Calu3 (cell line): ENCODE data around the gene SLC4A11. TPM values are rescaled to one million over a fixed set of nuclear protein-coding genes. Genes with fewer than 3 reads are reported as not detected.

ENCODE experiments used
- BruUV-seq: library from RNA; stranded (reverse); fragments of 400-500 nt; replicated peaks from 2 replicates; lab custom pipeline; 2021; lab: Mats Ljungman, UMichigan
- CTCF ChIA-PET: fragments of 300-600 bp; sonication (Branson Sonifier 250); formaldehyde crosslinking; loops from one replicate; lab custom pipeline; 2022; ENCODE audit warnings: antibody characterized with exemption; lab: Charles Lee
- DNase-seq: peaks from one replicate; pipeline ENCODE4 v3.0.0; 2022
- H3K27ac Mint-ChIP-seq: one replicate; pipeline ENCODE4 v1.8.0; 2022; ENCODE audit warnings: mixed read lengths; ENCODE audit not compliant: unreplicated experiment
- H3K27me3 Mint-ChIP-seq: one replicate; pipeline ENCODE4 v1.8.0; 2022; ENCODE audit warnings: mixed read lengths; ENCODE audit not compliant: unreplicated experiment
- H3K36me3 Mint-ChIP-seq: one replicate; pipeline ENCODE4 v1.8.0; 2022; ENCODE audit warnings: mild to moderate bottlenecking, moderate library complexity, mixed read lengths; ENCODE audit not compliant: insufficient read depth, unreplicated experiment
- H3K4me1 Mint-ChIP-seq: one replicate; pipeline ENCODE4 v1.8.0; 2022; ENCODE audit warnings: mild to moderate bottlenecking, low read depth, mixed read lengths; ENCODE audit not compliant: unreplicated experiment
- H3K4me3 Mint-ChIP-seq: one replicate; pipeline ENCODE4 v1.8.0; 2022; ENCODE audit warnings: mild to moderate bottlenecking, low read depth, moderate library complexity, mixed read lengths; ENCODE audit not compliant: unreplicated experiment
- H3K9me3 Mint-ChIP-seq: one replicate; pipeline ENCODE4 v1.8.0; 2022; ENCODE audit warnings: low read depth, mixed read lengths; ENCODE audit not compliant: unreplicated experiment
- intact Hi-C: fragments of 100-400 bp; cut with micrococcal nuclease; formaldehyde crosslinking; loops from one replicate; pipeline ENCODE4 v1.10.0; 2022; ENCODE audit not compliant: unreplicated experiment
- total RNA-seq: library from RNA; stranded (reverse); gene quantifications from 2 replicates; pipeline ENCODE4 v1.2.3, GENCODE V29; 2022
- TF ChIP-seq, protein P1 (sequence below): fragments of 200-600 bp; IDR thresholded peaks from one replicate; pipeline ENCODE4 v1.8.0; 2022; ENCODE audit warnings: antibody characterized with exemption; ENCODE audit not compliant: unreplicated experiment

The SLC4A11 gene
- total RNA-seq, 1 experiment from 2014 or later: 9.4 TPM

DNA sequence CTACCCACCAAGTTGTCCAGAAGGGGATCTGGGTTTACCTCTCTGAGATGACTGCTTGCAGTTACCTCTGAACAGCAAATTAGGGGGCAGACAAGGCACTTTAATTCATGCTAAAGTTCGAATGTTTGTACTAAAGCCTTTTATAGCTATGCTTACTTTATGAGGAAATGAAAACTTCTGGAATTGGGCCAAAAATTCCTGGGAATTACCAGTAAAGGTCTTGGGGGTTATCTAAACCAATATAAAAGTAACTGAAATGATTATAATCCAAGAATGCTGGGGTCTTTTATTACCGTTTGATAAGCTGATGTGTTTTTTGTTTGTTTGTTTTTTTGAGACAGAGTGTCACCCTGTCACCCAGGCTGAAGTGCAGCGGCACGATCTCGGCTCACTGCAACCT is 57.7 kb downstream of the SLC4A11 start:
- intact Hi-C loops: no loop called here
- no TSS peak for BruUV-seq
- Mint-ChIP-seq H3K27me3 (no peaks in the 10 kb centered on the region), H3K27ac (no peak overlapping the region), H3K36me3 (peaks cover 5% of the 10 kb centered on the region), H3K9me3 (no peaks in the 10 kb centered on the region), H3K4me3 (no peak overlapping the region), H3K4me1 (no peaks in the 10 kb centered on the region)
- CTCF ChIA-PET: no interaction called here
- no peak for DNase-seq
- TF ChIP-seq, protein P1, sequence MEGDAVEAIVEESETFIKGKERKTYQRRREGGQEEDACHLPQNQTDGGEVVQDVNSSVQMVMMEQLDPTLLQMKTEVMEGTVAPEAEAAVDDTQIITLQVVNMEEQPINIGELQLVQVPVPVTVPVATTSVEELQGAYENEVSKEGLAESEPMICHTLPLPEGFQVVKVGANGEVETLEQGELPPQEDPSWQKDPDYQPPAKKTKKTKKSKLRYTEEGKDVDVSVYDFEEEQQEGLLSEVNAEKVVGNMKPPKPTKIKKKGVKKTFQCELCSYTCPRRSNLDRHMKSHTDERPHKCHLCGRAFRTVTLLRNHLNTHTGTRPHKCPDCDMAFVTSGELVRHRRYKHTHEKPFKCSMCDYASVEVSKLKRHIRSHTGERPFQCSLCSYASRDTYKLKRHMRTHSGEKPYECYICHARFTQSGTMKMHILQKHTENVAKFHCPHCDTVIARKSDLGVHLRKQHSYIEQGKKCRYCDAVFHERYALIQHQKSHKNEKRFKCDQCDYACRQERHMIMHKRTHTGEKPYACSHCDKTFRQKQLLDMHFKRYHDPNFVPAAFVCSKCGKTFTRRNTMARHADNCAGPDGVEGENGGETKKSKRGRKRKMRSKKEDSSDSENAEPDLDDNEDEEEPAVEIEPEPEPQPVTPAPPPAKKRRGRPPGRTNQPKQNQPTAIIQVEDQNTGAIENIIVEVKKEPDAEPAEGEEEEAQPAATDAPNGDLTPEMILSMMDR: no peak

GRCh38 chr20:3180319-3180718 is 58.7 kb downstream of the SLC4A11 start:
- TF ChIP-seq, protein P1: no peak
- Mint-ChIP-seq H3K4me3 (no peak overlapping the region), H3K27me3 (no peaks in the 10 kb centered on the region), H3K9me3 (no peaks in the 10 kb centered on the region), H3K4me1 (peaks cover 4% of the 10 kb centered on the region), H3K36me3 (peaks cover 5% of the 10 kb centered on the region), H3K27ac (no peak overlapping the region)
- no peak for DNase-seq
- intact Hi-C loops: no loop called here
- CTCF ChIA-PET: no interaction called here
- BruUV-seq: no TSS peak

- no peak for DNase-seq
- Mint-ChIP-seq H3K27ac (no peak overlapping the region), H3K27me3 (peaks cover under 1% of the 10 kb centered on the region), H3K9me3 (no peaks in the 10 kb centered on the region), H3K4me3 (no peak overlapping the region), H3K4me1 (peaks cover 11% of the 10 kb centered on the region), H3K36me3 (peaks cover 16% of the 10 kb centered on the region)
- intact Hi-C loops: no loop called here
- CTCF ChIA-PET: no interaction called here
- TF ChIP-seq, protein P1: no peak
- no TSS peak for BruUV-seq
These were observed 61.1 kb downstream of the SLC4A11 start for GRCh38 chr20:3177746-3178485.

Other genes with a start within 250 kb of the SLC4A11 start
- 0.50 and 1.7 TPM in 2 replicates for gene GNRH2, start 195.6 kb downstream of the SLC4A11 start, total RNA-seq
- gene MRPS26, start 193.1 kb downstream of the SLC4A11 start, total RNA-seq: 30.7 and 35.6 TPM in 2 replicates
- not detected in 2 replicates for gene OXT, start 167.6 kb downstream of the SLC4A11 start, total RNA-seq
- not detected in 2 replicates for gene AVP, start 154.5 kb downstream of the SLC4A11 start, total RNA-seq
- 13.3 and 13.9 TPM in 2 replicates for gene FASTKD5, start 79.3 kb downstream of the SLC4A11 start, total RNA-seq
- 3.3 and 4.3 TPM in 2 replicates for gene UBOX5, start 79.3 kb downstream of the SLC4A11 start, total RNA-seq
- 10.4 and 11.4 TPM in 2 replicates for gene LZTS3, start 65.6 kb downstream of the SLC4A11 start, total RNA-seq
- gene DDRGK1, start 34.5 kb downstream of the SLC4A11 start, total RNA-seq: 30.9 and 36.3 TPM in 2 replicates
- gene ITPA, start 29.7 kb downstream of the SLC4A11 start, total RNA-seq: 42.5 and 53.4 TPM in 2 replicates
- 6.3 and 7.4 TPM in 2 replicates for gene DNAAF9, start 168.5 kb upstream of the SLC4A11 start, total RNA-seq
- gene ATRN, start 231.8 kb upstream of the SLC4A11 start, total RNA-seq: 23.9 and 28.3 TPM in 2 replicates